Dendritic cell treated with granulocyte-macrophage colony-stimulating factor and Interleukin-4, amounts not matched to agents 40 ng/mL and 50 ng/mL, for 4 days (primary cell): ENCODE results near the gene FBF1.
A peak's percentile ranks its signal among the peaks of the same experiment; 100 is the strongest.

Experiments used
- H3K27ac Mint-ChIP-seq: one replicate; pipeline ENCODE4 v1.8.0; 2022; ENCODE audit warnings: mild to moderate bottlenecking, mixed read lengths
- H3K27me3 Mint-ChIP-seq: one replicate; pipeline ENCODE4 v1.8.0; 2022; ENCODE audit warnings: mild to moderate bottlenecking, mixed read lengths
- H3K36me3 Mint-ChIP-seq: one replicate; pipeline ENCODE4 v1.8.0; 2022; ENCODE audit warnings: low read depth, mixed read lengths
- H3K4me1 Mint-ChIP-seq: one replicate; pipeline ENCODE4 v1.8.0; 2022; ENCODE audit warnings: low read depth, mixed read lengths
- H3K4me3 Mint-ChIP-seq: one replicate; pipeline ENCODE4 v1.8.0; 2022; ENCODE audit warnings: mild to moderate bottlenecking, moderate library complexity, mixed read lengths
- H3K9me3 Mint-ChIP-seq: one replicate; pipeline ENCODE4 v1.8.0; 2022; ENCODE audit warnings: mixed read lengths
- intact Hi-C: fragments of 100-400 bp; cut with micrococcal nuclease; formaldehyde crosslinking; loops from one replicate; pipeline ENCODE4 v1.15.0; 2022

FBF1 gene

DNA sequence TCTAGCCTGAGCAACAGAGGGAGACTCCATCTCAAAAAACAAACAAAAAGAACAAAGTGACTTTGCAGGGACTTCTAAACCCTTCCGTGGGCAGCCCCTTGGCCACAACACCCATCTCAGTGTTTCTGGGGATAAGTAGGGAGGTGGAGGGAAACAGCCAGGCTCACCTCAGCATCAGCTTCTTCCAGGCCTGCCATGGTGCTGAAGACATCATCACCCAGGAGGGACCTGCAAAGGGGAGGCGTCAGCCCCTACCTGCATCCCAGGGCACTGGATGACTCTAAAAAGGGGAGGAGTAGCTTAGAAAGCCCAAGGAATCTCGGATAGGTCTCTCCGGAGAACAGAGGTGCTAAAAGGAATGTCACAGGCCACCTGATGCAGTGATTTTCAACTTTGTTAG lies 9.8 kb downstream of the FBF1 start:
- H3K4me1 Mint-ChIP-seq, result peaks cover 14% of the 10 kb centered on the region
- intact Hi-C loops, result no loop called here
- no peaks in the 10 kb centered on the region for H3K36me3 Mint-ChIP-seq
- no peaks in the 10 kb centered on the region for H3K9me3 Mint-ChIP-seq
- H3K27me3 Mint-ChIP-seq, result no peaks in the 10 kb centered on the region
- no peak overlapping the region for H3K4me3 Mint-ChIP-seq
- H3K27ac Mint-ChIP-seq, result no peak overlapping the region

DNA sequence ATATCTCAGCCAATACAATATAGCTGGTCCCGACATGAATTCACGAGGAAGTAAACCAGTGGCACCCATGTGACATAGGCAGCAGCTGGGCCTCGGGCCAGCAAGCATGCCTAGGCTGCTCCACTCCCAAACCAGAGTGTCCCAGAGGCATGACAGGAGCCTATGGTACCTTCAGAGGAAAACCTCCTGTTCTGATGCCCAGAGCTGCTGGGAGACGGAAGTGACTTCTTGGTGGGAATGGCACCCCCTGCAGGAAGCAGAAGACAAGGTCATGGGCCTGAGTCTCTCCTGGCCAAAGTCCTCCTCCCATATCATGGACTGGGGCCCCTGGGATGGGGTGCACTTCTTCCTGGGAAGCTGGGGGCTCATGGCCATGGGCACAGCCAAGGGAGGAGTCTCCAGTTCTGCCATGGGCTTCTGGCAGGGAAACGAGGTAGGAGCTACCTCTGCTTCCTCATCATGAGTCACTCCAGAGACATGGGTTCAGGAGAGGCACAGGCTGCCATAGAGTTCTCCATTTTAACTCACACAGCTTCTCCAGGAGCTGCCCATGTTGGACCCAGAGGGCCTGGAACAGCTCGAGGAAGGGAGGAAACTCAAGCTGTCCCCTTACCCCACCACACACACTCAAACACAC lies 13.4 kb downstream of the FBF1 start:
- no peaks in the 10 kb centered on the region for H3K9me3 Mint-ChIP-seq
- H3K36me3 Mint-ChIP-seq, result no peaks in the 10 kb centered on the region
- H3K4me1 Mint-ChIP-seq, result peaks cover 14% of the 10 kb centered on the region
- H3K4me3 Mint-ChIP-seq, result no peak overlapping the region
- no peaks in the 10 kb centered on the region for H3K27me3 Mint-ChIP-seq
- intact Hi-C loops, result no loop called here
- H3K27ac Mint-ChIP-seq, result peak overlapping the region; percentile 30

DNA sequence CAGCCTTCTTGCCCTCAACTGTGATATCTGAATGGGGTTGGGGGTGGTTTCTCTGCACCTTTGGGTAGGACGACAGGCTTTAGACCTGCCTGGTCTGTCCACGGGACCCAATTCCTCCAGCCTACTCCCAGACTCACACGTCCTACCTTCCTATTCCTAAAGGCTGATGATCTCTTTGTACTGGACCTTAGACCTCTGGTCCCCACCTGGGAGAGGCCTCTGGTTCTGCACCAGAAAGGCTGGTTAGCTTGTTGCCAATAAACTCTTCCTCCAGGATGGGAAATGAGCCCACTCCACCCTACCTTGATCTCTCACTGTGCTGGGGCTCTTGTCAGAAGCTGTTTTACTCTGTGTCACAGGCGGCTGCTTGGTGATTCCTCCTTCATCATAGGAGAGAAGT lies 14.4 kb downstream of the FBF1 start:
- no peaks in the 10 kb centered on the region for H3K36me3 Mint-ChIP-seq
- peaks cover 14% of the 10 kb centered on the region for H3K4me1 Mint-ChIP-seq
- no peaks in the 10 kb centered on the region for H3K9me3 Mint-ChIP-seq
- peak overlapping the region; percentile 30 for H3K27ac Mint-ChIP-seq
- H3K27me3 Mint-ChIP-seq, result no peaks in the 10 kb centered on the region
- intact Hi-C loops, result no loop called here
- no peak overlapping the region for H3K4me3 Mint-ChIP-seq

DNA sequence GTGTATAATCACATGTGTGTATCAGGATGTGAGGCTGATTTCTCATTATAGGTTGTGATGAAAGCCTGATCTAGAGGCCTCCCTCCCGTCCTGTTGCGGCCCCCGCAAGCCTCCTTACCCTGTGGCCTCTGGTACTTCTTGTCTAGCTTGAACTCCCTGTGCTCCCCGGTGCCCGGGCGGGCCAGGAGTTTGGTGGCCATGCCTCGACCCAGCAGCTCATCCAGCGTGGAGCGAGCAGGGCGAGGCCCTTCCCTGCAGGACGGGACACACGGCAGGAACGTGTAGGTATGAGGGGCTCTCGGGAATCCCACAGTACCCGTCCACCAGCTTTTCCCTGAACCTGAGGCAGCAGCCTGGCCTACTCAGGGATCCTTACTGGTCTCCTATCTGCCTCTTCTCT lies 14.9 kb downstream of the FBF1 start:
- H3K27ac Mint-ChIP-seq, result no peak overlapping the region
- H3K4me1 Mint-ChIP-seq, result peaks cover 14% of the 10 kb centered on the region
- no peaks in the 10 kb centered on the region for H3K36me3 Mint-ChIP-seq
- intact Hi-C loops, result no loop called here
- no peaks in the 10 kb centered on the region for H3K9me3 Mint-ChIP-seq
- no peak overlapping the region for H3K4me3 Mint-ChIP-seq
- no peaks in the 10 kb centered on the region for H3K27me3 Mint-ChIP-seq

DNA sequence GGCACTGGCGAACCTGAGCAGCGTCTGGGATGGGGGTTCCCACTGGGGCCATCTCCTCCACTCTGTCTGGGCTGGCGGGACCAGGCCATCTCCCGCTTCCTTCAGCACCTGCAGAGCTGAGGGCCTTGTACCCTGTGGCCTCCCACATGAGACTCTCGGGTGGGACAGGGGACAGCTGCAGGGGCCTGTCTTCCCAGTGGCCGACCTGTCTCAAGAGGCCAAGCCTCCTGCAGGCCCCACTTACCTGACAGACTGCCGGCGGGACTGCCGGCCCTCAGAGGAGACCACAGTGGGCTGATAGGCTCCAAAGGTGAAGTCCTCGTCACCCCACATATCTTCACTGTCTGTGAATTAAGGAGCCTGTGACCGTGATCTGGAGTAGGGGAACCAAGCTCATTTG lies 15.7 kb downstream of the FBF1 start:
- no peak overlapping the region for H3K27ac Mint-ChIP-seq
- H3K4me1 Mint-ChIP-seq, result peaks cover 14% of the 10 kb centered on the region
- no peaks in the 10 kb centered on the region for H3K9me3 Mint-ChIP-seq
- no peaks in the 10 kb centered on the region for H3K36me3 Mint-ChIP-seq
- H3K27me3 Mint-ChIP-seq, result no peaks in the 10 kb centered on the region
- intact Hi-C loops, result no loop called here
- no peak overlapping the region for H3K4me3 Mint-ChIP-seq

DNA sequence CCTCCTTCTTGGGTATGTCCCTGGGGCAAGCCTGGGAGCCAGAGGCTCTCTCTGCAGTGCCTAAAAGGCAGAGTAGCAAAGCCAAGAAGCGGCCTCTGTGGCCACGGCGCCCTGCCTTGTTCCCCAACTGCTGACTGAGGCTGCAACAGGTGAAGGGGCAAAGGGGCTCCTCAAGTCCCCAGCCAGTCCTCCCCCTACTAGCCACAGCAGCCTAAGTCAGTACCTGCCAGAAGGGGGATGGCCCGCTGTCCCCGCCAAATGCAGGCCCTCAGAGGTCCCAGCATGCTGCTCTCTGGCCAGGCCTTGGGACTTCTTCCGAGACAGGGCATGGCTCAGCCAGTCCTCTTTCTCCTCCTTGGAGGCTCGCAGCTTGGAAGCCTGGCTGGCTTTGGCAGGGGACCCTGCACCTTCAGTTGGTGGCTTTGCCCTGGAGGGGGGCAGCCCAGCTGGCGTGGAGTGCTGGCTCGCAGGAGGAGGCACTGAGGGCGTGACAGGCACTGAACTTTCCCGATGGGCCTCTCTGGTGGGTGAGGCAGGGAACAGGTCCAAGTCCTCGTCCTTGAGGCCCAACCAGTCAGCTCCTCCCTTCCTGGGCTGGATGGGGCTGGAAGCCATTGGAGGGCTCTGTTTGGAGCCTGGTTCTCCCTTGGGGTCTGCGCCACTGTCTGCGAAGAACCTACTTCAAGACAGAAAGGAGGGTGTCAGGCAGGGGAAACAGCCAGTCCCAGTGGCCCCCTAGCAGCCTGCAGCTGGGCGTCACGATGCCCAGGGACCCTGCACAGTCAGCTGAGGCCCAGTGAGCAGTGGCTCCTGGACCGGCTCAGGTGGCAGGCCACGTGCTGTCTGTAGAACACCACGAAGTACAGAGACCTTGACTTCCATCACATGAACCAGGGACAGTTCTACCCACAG lies 17.6 kb downstream of the FBF1 start:
- H3K4me3 Mint-ChIP-seq, result no peak overlapping the region
- H3K36me3 Mint-ChIP-seq, result no peaks in the 10 kb centered on the region
- no peaks in the 10 kb centered on the region for H3K9me3 Mint-ChIP-seq
- H3K4me1 Mint-ChIP-seq, result peaks cover 14% of the 10 kb centered on the region
- H3K27me3 Mint-ChIP-seq, result no peaks in the 10 kb centered on the region
- H3K27ac Mint-ChIP-seq, result no peak overlapping the region
- intact Hi-C loops, result no loop called here

DNA sequence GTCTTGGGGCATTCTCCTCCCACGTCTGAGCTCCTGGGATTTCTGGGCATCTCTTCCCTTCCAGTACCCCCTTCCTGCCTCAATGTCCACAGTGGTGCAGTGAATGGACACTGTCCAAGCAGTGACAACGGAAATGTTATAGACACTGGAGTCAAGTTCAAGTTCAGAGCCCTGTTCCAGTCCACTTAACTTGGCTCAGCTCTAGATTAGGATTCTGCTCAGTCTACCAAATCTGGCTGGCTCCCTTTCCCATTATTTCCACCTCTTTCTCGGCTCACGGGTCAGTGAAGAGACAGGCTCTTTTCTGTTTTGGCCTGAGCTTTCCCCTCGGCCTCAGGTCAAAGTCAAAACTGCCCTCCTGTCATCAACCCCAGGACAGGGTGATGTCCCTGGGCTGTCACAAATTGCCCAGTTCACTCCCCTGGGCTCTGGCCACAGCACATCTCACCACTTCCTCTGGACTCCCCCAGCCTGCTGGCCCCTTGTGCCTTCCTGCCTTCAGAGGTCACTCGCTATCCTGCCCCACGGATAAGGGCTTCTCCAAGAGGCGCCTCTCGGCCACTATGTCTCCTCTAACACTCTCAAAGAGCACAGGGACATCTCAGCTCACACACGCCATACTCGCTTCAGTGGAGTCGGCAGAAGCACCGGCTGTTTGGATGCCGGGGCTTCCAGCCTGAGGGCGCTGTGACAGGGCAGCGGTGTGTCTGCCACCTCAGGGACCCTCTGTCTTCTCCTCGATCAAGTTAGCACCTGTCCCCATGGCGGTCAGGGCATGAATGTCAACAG lies 18.5 kb downstream of the FBF1 start:
- Mint-ChIP-seq H3K4me3 (no peak overlapping the region), H3K36me3 (no peaks in the 10 kb centered on the region), H3K4me1 (peaks cover 8% of the 10 kb centered on the region), H3K9me3 (no peaks in the 10 kb centered on the region), H3K27me3 (no peaks in the 10 kb centered on the region), H3K27ac (no peak overlapping the region)
- intact Hi-C loops, result no loop called here

DNA sequence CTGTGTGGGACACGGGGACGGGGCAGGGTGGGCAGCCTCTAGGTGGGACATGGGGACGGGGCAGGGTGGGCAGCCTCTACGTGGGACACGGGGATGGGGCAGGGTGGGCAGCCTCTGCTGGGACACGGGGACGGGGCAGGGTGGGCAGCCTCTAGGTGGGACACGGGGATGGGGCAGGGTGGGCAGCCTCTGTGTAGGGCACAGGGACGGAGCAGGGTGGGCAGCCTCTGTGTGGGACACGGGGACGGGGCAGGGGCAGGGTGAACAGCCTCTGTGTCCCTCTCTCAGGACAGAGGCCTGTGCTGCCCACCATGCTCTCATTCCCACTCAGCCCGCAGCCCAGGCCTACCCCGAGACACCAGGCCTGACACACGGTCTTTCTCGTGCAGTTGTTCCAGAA lies 19.2 kb downstream of the FBF1 start:
- Mint-ChIP-seq H3K9me3 (no peaks in the 10 kb centered on the region), H3K36me3 (no peaks in the 10 kb centered on the region), H3K4me1 (peaks cover under 1% of the 10 kb centered on the region), H3K27me3 (no peaks in the 10 kb centered on the region), H3K27ac (no peak overlapping the region), H3K4me3 (no peak overlapping the region)
- intact Hi-C loops, result no loop called here

DNA sequence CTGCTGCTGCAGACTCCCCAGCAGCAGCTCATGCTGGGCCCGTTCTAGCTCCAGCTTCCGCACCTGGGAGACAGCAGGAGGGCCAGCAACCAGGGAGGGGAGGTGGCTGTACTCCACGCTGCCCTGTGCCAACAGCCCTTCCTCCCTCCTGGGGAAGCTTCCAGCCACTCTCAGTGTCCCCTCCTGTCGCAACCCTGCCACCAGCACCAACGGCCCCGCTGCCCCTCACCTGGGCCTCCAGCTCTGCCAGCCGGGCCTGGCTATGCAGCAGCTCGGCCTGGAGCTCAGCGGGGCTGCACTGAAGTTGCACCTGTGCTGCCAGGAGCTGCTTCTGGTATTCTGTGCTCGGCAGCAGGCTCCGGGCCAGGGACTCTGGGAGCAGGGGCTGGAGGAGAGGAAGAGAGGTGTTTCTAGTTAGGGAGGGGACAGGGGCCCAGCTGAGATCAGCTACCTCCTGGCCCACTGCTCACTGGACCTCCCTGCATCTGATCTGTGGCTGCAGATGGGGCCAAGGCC lies 20.7 kb downstream of the FBF1 start:
- no peak overlapping the region for H3K4me3 Mint-ChIP-seq
- intact Hi-C loops, result no loop called here
- no peak overlapping the region for H3K27ac Mint-ChIP-seq
- no peaks in the 10 kb centered on the region for H3K4me1 Mint-ChIP-seq
- no peaks in the 10 kb centered on the region for H3K36me3 Mint-ChIP-seq
- H3K9me3 Mint-ChIP-seq, result no peaks in the 10 kb centered on the region
- no peaks in the 10 kb centered on the region for H3K27me3 Mint-ChIP-seq

DNA sequence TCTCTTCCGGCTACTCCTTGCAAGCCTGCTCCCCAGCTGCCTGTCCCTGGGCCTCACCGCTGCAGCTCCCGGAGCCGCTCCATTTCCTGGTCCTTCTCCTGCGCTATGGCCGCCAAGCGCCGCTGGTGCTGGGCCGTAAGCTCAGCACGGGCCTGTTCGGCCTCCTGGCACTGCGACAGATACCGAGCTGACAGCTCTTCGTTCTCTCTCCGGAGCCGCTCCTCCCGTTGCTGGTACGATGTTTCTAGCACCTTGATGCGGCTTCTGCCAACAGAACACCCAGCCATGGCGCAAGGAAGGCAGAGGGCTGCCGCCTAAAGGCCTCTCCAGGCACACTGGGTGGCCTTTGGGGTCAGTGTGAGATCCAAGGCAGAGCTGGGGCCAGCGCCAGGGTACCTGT lies 21.2 kb downstream of the FBF1 start:
- intact Hi-C loops, result no loop called here
- Mint-ChIP-seq H3K9me3 (no peaks in the 10 kb centered on the region), H3K36me3 (peaks cover 4% of the 10 kb centered on the region), H3K27ac (no peak overlapping the region), H3K4me1 (no peaks in the 10 kb centered on the region), H3K27me3 (no peaks in the 10 kb centered on the region), H3K4me3 (no peak overlapping the region)

DNA sequence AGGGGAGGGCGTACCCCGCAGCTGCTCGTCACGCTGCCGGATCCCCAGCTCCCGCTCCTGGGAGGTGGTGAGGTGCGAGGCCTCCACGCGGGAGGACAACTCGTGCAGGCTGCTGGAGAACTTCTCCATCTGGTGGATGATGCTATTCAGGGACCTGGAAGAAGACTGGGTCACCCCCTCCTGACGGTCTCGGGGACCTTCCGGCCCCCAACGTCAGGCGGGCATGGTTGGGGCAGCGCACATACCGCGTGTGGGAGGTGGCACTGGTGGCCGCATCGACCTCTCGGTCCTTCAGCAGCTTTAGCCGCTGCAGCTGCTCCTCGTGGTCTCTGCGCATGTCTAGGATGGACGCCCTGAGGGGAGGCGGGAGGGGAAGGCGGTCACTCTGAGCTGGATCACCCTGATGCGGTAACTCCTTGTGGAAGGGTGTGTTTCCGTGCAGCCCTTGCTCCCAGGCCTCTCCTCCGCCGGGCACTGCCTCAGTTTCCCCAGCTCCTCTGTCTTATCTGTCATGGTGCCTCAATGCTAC lies 22.9 kb downstream of the FBF1 start:
- H3K4me1 Mint-ChIP-seq, result no peaks in the 10 kb centered on the region
- no peak overlapping the region for H3K4me3 Mint-ChIP-seq
- intact Hi-C loops, result no loop called here
- no peak overlapping the region for H3K27ac Mint-ChIP-seq
- H3K9me3 Mint-ChIP-seq, result no peaks in the 10 kb centered on the region
- H3K36me3 Mint-ChIP-seq, result peaks cover 5% of the 10 kb centered on the region
- no peaks in the 10 kb centered on the region for H3K27me3 Mint-ChIP-seq

DNA sequence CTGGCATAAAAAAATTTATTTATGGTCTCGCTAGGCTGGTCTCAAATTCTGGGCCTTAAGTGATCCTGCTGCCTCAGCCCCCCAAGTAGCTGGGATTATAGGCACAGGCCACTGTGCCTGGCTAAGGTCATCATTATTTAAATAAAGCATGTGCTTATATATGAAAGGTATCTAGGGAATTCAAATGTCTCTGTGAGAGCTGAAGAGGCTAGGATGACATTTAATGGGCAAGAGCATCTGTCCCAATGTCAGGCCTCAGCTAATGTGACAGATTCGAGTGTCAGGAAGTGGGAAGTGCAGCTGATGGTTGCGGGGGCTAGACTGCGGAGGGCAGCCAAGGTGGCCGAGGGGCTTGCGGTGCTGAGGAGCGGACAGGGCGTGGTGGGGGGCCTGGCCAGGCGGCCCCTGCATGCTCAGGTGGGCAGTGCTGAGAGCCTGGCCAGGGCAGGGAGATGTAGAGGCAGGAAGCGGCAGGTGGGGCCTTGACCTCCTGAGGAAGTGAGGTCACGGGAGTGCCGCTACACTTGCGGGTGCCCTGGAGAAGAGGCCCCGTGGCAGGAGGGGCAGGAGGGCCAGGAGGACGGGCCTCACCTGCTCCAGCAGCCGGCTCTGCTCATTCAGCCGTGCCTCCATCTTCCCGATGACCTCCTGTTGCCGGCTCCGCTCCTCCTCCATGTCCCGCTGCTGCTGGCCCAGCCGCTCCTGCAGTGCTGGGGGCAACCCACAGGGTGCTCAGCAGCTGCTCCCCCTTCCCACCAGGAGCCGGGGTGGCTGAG lies 23.5 kb downstream of the FBF1 start:
- Mint-ChIP-seq H3K4me1 (no peaks in the 10 kb centered on the region), H3K4me3 (no peak overlapping the region), H3K27ac (no peak overlapping the region), H3K9me3 (no peaks in the 10 kb centered on the region), H3K27me3 (no peaks in the 10 kb centered on the region), H3K36me3 (peaks cover 5% of the 10 kb centered on the region)
- intact Hi-C loops, result no loop called here

DNA sequence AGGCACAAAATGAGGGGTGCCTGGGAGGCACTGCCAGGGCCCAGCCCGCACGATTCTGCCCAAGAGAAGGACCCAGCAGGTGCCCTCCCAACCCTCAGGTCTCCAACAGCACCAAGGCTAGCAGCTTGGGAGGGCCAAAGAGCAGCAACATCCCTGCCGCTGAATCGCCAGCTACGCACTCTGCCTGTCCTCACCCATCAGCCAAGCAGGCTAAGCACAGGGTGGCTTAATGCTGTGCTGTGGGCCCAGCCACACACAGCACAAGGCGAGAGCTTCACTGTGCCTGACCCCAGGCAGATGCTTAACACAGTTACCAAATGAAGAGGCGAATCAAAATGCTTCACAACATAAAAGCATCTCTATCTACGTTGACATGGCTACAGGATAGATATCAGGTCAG lies 25.6 kb downstream of the FBF1 start:
- Mint-ChIP-seq H3K36me3 (peaks cover 5% of the 10 kb centered on the region), H3K4me3 (no peak overlapping the region), H3K27me3 (no peaks in the 10 kb centered on the region), H3K27ac (no peak overlapping the region), H3K9me3 (no peaks in the 10 kb centered on the region), H3K4me1 (no peaks in the 10 kb centered on the region)
- intact Hi-C loops, result no loop called here
